ENCODE results near the gene ID3.
"Not testable (repeated sequence)": the region's sequence is repeated elsewhere in the genome, so short reads cannot be mapped to it uniquely, and the experiment has no call there.

Gene ID3

DNA sequence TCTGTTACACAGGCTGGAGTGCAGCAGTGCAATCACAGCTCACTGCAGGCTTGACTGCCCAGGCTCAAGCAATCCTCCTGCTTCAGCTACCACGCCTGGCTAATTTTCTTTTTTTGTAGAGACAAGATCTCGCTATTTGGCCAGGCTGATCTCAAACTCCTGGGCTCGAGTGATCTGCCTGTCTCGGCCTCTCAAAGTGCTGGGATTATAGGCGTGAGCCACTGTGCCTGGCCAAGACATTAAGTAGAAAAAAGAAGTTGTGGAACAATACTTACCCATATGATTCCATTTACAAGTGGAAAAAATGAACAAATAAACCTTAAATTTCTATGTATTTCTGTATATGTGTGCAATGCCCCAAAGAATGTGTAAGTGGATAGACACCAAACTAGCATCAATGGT is 30.3 kb upstream of the ID3 start:
- DNase-seq (ENCODE audit: low read depth), result no peak

DNA sequence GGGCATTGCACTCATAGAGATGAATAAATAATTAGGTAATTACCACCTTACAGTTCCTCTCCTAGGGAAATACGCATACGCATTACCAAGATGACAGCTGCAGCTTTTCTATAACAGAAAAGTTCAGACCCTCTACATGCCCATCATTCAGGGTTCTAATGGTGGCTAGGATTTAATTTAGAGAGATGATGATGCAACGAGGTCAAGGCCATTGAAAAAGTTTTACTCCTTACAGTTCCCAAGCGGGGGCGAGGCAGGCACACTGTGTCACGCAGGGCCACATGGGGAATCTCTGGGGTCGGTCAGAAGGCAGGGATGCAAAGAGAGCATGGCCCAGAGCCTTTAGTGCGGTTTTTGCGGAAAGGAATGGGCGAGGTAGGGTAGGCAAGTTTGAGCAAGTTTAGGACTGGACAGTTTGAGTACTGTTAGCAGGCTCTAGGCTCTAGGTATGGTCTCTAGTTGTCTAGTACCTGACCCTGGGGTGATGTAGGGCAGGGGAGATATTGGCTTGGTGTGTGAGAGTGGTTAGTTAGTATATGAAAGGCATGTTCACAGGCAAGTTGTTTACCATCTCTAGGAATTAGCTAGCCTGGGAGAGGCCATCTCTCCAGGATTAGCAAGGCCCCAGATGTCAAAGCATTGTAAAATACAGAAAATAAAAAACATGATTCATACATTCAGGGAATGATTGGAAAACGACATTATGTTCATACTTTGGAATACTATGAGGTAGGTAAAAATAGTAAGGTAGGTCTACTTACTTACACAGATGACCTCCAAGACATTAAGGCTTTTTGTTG is 29.6 kb upstream of the ID3 start:
- no peak for DNase-seq (ENCODE audit: low read depth)

GRCh38 chr1:23585321-23586022 is 26.2 kb upstream of the ID3 start:
- DNase-seq (ENCODE audit: low read depth), result no peak

DNA sequence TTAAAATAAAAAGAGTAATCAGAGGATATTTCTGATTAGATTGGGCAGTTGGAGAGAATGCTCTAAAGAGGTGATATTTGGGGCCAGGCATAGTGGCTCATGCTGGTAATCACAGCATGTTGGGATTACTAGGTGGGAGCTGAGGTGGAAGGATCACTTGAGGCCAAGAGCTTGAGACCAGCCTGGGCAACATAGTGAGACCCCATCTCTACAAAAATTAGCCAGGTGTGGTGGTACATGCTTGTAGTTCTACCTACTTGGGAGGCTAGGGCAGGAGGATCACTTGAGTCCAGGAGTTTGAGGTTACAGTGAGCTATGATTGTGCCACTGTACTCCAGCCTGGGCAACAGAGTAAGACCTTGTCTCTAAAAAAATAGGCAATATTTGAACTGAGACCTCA is 24.4 kb upstream of the ID3 start:
- DNase-seq (ENCODE audit: low read depth), result not testable (repeated sequence)

- no peak for DNase-seq (ENCODE audit: low read depth)
Measured at GRCh38 chr1:23582820-23583219, 23.5 kb upstream of the ID3 start.

- DNase-seq (ENCODE audit: low read depth), result no peak
Measured at GRCh38 chr1:23581219-23581618, 21.9 kb upstream of the ID3 start.

DNA sequence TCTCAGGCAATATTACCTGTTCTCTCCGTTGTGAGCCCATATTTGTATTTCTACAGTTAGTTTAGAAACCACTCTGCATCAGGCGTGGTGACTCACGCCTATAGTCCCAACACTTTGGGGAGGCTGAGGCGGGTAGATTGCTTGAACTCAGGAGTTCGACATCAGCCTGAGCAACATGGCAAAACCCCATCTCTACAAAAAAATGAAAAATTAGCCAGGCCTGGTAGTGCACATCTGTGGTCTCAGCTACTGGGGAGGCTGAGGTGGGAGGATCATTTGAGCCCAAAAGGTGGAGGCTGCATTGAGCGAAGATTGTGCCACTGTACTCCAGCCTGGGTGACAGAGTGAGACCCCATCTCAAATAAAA is 19.7 kb upstream of the ID3 start:
- DNase-seq (ENCODE audit: low read depth), result no peak

GRCh38 chr1:23578311-23578996 is 19.2 kb upstream of the ID3 start:
- DNase-seq (ENCODE audit: low read depth), result no peak

DNA sequence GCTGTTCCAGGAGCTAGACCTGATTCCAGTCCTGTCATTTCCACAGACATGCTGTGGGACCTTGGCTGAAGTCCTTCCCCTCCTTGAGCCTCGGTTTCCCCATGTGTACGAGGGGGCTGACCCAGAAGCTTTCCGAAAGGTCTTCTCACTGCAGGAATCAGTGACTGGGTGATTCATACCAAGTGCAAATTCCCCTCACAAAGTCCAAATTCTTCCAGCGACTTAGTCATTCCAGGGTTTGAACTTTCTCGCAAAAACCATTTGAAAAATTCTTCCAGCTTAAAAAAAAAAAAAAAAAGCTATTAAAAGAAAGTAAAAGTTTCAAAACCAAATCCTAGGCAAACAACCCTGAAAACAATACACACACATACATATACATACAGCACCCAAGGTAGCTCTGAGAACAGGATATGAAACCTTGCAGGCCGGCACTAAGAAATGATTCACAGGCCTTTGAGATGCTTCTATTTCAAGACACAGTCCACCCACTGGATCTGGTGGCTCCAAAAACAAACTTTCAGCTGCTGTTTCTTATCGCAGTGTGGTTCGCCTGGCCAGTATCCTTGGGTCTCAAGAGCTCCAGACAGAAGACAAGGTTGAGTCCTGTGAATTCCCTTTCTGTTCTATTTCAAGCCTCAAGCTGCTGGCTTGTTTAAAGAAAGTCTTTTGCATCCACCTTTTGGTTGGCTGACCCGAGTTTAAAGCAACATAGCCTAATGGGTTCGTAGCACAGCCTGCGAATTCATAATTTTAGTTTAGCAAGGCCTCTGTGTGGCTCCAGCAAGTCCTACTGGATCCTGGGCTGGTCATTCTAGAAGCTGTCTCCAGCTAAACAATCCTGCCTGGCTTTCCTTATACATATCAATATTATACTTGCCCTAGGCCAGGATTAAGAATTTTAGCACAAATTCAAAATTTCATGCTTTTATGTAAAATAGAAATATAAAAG is 18.0 kb upstream of the ID3 start:
- DNase-seq (ENCODE audit: low read depth), result no peak

DNA sequence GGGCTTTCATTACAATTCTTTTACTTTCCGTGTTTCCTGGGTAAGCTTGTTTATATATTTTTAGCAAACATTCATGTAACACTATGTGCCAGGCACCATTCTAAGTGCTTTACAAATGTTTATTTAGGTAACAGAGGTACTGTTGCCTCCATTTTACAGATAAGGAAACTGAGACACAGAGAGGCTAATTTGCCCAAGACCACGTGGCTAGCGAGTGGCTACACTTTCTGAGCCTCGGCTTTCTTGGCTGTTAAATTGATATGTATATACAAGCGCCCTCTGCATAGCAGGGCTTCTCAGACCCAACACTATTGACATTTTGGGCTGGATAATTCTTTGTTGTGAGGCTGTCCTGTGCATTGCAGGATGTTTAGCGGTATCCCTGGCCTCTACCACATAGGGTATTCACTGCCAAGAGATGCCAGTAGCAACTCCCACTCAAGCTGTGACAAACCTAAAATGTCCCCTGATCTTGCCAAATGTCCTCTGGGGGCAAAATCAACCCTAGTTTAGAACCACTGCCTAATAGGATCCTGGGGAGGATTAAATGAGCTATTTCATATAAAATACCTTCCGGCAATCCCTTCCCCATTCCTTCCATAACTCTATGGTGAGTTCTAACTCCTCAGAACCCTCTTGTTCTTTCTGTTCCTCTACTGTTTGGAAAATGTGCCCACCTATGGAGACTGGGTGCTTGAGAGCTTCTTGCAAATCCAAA is 17.2 kb upstream of the ID3 start:
- no peak for DNase-seq (ENCODE audit: low read depth)

DNA sequence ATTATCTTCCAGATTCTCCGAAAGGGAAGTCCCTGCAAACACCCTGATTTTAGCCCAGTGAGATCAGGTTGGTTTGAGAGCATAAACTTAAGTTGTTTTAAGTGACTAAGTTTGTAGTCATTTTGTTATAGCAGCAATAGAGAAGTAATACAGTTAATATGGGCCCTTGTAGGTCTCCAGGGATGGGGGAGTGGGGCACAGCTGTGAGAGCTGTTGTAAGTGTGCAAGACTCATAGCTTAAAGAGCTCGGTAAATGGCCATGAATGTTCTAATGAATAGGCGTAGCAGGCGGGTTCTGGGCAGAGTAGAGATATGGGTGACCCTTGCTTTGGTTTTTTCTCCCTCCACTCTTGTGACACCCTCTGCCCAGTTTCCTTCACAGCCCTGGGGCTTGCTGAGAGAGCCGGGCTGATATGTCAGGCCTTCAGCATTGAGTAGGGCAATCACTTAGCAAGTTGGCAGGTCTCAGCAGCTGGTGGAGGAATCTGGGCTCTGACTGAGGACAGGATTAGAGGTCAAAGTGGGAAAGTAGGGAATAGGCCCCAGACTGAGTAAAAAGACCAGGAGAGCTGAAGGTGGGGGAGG is 16.0 kb upstream of the ID3 start:
- no peak for DNase-seq (ENCODE audit: low read depth)

DNA sequence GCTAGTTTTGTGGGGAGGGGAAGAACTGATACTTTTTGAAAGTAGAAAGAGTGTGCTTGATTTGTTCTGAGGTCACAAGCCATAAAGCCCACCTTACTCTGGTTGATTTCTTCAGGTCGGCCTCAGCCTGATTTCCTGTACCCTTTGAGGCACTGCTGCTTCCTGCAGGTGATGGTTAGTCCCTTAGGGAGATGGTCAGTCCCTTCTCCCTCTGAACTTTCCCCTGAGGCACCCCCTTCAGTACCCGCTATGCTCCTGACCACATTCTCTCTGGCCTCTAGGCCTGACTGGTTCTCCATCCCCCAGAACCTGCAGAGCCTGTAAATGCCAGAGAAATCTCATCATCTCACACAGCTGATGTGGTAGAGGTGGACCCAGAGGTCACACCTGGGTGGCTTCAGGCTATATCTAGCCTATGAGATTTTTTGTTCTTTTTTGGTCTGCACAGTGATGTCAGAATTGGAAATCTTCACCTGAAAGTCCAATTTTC is 15.0 kb upstream of the ID3 start:
- DNase-seq (ENCODE audit: low read depth), result no peak

GRCh38 chr1:23573574-23574182 is 14.4 kb upstream of the ID3 start:
- no peak for DNase-seq (ENCODE audit: low read depth)

- no peak for DNase-seq (ENCODE audit: low read depth)
Measured at GRCh38 chr1:23571465-23571864, 12.2 kb upstream of the ID3 start.

DNA sequence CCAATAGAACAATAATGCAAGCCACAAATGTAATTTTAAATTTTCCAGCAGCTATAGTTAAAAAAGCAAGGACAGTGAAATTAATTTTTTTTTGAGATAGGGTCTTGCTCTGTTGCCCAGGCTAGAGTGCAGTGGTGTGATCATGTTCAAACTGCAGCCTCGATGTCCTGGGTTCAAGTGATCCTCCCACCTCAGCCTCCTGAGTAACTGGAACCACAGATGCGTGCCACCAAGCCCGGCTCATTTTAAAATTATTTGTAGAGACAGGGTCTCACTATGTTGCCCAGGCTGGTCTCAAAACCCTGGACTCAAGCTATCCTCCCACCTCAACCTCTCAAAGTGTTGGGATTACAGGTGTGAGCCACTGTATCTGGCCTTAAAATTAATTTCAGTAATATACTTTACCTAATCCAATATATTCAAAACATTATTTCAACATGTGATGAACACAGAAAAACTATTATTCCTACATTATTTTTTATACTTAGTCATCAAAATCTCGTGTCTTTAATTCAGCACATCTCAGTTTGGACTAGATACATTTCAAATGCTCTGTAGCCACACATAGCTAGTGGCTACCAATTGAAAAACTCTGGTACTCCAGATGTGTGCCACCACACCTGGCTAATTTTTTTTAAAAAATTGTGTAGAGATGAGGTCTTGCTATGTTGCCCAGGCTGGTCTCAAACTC is 10.8 kb upstream of the ID3 start:
- DNase-seq (ENCODE audit: low read depth), result no peak

DNA sequence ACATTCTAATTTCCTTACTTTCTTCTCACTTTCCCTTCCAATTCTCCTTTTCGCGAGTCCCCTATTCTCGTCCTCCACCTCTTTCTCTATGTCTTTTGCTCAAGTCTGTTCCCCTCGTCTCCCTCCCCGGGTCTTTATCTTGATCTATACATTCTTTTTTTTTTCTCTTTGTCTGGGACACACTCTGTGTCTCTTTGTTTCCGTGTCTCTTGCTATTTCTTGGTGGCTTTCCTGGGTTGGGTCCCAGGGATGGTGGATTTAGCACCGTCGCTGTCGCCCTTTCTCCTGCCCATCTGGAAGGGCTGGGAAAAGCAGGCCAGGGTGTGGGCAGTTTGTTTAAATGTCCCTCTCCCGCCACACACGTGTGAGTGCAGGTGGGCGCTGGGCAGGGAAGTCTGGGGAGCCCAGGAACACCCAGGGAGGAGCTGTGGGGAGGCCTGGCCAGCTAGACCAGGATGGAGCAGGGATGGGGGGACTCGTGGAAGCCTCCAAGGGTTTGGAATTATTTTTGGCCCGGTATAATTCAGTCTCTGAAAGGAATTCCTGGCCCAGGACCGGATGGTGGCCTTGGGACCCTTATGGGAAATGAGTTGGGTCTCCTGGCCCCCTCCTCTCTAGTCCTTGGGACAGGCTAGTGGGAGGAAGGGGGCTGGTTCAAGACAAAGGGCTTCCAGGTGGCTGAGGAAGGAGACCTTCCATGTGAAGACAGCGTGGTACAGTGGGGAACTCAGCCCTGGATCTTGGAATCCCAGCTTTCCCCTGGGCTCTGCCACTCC is 9.5 kb upstream of the ID3 start:
- DNase-seq (ENCODE audit: low read depth), result no peak

DNA sequence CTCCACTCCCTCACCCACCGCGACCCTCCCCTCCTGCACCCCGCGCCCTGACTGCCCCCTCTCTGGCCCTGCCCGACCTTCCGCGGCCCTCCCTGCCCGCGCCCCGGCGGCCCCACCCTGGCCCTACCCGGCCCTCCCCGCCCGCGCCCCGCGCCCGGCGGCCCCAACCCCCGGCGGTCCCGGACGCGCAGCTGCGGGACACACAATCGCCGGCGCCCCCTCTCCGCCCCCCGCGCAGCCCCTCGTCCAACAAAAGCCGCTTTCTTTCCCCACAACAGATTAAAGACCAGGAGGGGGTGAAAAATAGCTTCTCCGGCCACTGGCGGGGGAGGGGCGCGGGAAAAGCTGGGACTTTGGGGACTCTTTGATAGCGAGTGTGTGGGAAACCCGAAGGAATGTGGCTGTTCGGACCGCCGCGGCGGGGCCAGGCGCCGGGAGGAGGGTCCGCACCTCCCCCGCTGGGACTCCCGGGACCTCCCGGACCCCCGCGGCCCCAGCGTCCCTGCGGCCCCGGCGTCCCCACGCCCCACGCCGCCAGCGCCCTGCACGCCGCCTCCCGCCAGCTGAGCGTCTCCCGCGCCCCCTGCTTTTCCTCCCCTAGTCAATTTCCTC is 8.8 kb upstream of the ID3 start:
- DNase-seq (ENCODE audit: low read depth), result no peak

- no peak for DNase-seq (ENCODE audit: low read depth)
Measured at GRCh38 chr1:23567629-23567995, 8.3 kb upstream of the ID3 start.

- no peak for DNase-seq (ENCODE audit: low read depth)
Measured at GRCh38 chr1:23566304-23566703, 7.0 kb upstream of the ID3 start.
